Retina (tissue), 1 donor: ENCODE measurements around the gene CTAG1A.
"Not testable (repeated sequence)": the region's sequence is repeated elsewhere in the genome, so short reads cannot be mapped to it uniquely, and the experiment has no call there.

Experiments
- DNase-seq: peaks from one replicate; pipeline ENCODE4 v3.0.0-alpha.2; 2016

The CTAG1A gene

GRCh38 chrX:154584585-154585183, at the start of gene CTAG1A:
TSS of gene CTAG1A (plus strand) at chrX:154585133. CDS start at chrX:154585207, 74 bp downstream.
- not testable (repeated sequence) for DNase-seq

- no peak for DNase-seq
Measured at GRCh38 chrX:154535892-154536291, 49.0 kb upstream of the CTAG1A start.

- DNase-seq: no peak
Measured at GRCh38 chrX:154539077-154539476, 45.9 kb upstream of the CTAG1A start.

GRCh38 chrX:154540365-154540764, 44.6 kb upstream of the CTAG1A start:
- DNase-seq: not testable (repeated sequence)

- DNase-seq: no peak
Measured at GRCh38 chrX:154540897-154541535, 43.9 kb upstream of the CTAG1A start.

GRCh38 chrX:154541589-154541895, 43.4 kb upstream of the CTAG1A start:
- no peak for DNase-seq

GRCh38 chrX:154541896-154542722, 42.8 kb upstream of the CTAG1A start:
- no peak for DNase-seq

- DNase-seq: no peak
Measured at GRCh38 chrX:154542723-154543424, 42.1 kb upstream of the CTAG1A start.

GRCh38 chrX:154545673-154546274, 39.2 kb upstream of the CTAG1A start:
- DNase-seq: no peak

GRCh38 chrX:154546354-154547244, 38.3 kb upstream of the CTAG1A start, which contains the start of gene G6PD:
TSS of gene G6PD (minus strand) at chrX:154546846. CDS start at chrX:154546155, 691 bp downstream.
- DNase-seq: peak; percentile 55

GRCh38 chrX:154547245-154548027, 37.5 kb upstream of the CTAG1A start, which contains the start of gene IKBKG:
TSS of gene IKBKG (plus strand) at chrX:154547620. CDS start at chrX:154552003, 4,383 bp downstream.
- peak; percentile 96 for DNase-seq

GRCh38 chrX:154548028-154548316, 37.0 kb upstream of the CTAG1A start:
- DNase-seq: no peak

- no peak for DNase-seq
Measured at GRCh38 chrX:154549766-154550165, 35.2 kb upstream of the CTAG1A start.

- not testable (repeated sequence) for DNase-seq
Measured at GRCh38 chrX:154552112-154552806, 32.7 kb upstream of the CTAG1A start.

GRCh38 chrX:154558060-154558690, 26.8 kb upstream of the CTAG1A start:
- DNase-seq: not testable (repeated sequence)

- DNase-seq: not testable (repeated sequence)
Measured at GRCh38 chrX:154558896-154559295, 26.0 kb upstream of the CTAG1A start.

GRCh38 chrX:154560326-154560725, 24.6 kb upstream of the CTAG1A start:
- not testable (repeated sequence) for DNase-seq

GRCh38 chrX:154562295-154562694, 22.6 kb upstream of the CTAG1A start:
- DNase-seq: not testable (repeated sequence)

GRCh38 chrX:154570361-154570760, 14.6 kb upstream of the CTAG1A start:
- not testable (repeated sequence) for DNase-seq

GRCh38 chrX:154573061-154573460, 11.9 kb upstream of the CTAG1A start:
- DNase-seq: not testable (repeated sequence)
